GM23248 (cell line): ENCODE measurements around the gene IPO8.

ENCODE experiments used
- EZH2 ChIP-seq: fragments of 200-600 bp; sonication (generic); IDR thresholded peaks from 2 replicates; pipeline ENCODE4 v1.6.1; 2018; ENCODE audit warnings: antibody characterized with exemption, mild to moderate bottlenecking; ENCODE audit not compliant: insufficient read depth, poor library complexity, severe bottlenecking
- EZH2phosphoT487 ChIP-seq: fragments of 200-600 bp; sonication (generic); IDR thresholded peaks from 2 replicates; pipeline ENCODE4 v1.6.1; 2018; ENCODE audit warnings: antibody characterized with exemption, moderate library complexity, mild to moderate bottlenecking, low read depth; ENCODE audit not compliant: insufficient read depth

GRCh38 chr12:30687265-30687986 lies 8.2 kb downstream of the IPO8 start:
- TF ChIP-seq EZH2 (no peak), EZH2phosphoT487 (no peak)
